CD4-positive, alpha-beta T cell treated with Interleukin-17A for 1 hour (primary cell): ENCODE measurements around the gene ETHE1.
A peak's percentile ranks its signal among the peaks of the same experiment; 100 is the strongest.

ENCODE experiments used
- DNase-seq: peaks from one replicate; pipeline ENCODE4 v3.0.0-alpha.2; 2020

Gene ETHE1, protein sequence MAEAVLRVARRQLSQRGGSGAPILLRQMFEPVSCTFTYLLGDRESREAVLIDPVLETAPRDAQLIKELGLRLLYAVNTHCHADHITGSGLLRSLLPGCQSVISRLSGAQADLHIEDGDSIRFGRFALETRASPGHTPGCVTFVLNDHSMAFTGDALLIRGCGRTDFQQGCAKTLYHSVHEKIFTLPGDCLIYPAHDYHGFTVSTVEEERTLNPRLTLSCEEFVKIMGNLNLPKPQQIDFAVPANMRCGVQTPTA

DNA sequence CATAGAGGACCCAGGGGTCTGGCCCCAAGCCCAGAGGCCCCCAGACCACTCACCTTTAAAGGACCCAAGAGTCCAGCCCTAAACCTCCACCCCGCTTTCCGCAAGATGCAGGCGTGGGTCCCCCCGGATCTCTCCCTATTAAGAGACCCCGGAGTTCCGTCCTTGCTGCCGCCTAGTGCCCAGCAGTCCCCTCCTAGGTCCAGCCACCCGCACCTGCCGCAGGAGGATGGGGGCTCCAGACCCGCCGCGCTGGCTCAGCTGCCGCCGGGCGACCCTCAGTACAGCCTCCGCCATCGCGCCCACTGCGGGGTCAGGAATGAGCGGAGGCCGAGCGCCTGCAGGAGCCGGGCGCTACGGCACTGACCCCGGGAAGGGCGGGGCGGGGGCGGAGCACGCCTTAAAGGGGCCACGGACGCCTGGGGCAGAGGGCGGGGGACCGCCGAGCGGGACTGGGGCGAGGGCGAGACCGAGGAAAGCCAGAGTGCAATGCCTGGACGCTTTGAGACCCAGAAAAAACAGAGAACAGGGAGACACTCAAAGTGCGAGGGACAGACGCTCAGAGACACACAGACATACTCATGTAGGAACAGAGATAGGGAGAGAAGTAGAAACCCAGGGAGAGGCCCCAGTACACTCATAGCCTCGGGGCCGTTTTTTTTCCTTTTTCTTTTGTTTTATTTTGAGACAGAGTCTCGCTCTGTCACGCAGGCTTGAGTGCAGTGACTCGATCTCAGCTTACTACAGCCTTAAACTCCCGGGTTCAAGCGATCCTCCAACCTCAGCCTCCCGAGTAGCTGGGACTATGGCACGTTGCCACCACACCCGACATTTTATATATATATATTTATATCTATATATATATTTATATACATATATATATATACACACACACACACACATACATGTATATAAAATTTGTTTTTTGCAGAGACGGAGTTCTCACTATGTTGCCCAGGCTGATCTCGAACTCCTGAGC, at the start of gene ETHE1:
ETHE1 (minus strand) TSS at position 318 of the 976 bp plus-strand sequence; CDS start at position 294, 24 bp downstream.
- DNase-seq, result peak; percentile 67

GRCh38 chr19:43575955-43576878, 49.2 kb upstream of the ETHE1 start:
- DNase-seq, result peak; percentile 22

DNA sequence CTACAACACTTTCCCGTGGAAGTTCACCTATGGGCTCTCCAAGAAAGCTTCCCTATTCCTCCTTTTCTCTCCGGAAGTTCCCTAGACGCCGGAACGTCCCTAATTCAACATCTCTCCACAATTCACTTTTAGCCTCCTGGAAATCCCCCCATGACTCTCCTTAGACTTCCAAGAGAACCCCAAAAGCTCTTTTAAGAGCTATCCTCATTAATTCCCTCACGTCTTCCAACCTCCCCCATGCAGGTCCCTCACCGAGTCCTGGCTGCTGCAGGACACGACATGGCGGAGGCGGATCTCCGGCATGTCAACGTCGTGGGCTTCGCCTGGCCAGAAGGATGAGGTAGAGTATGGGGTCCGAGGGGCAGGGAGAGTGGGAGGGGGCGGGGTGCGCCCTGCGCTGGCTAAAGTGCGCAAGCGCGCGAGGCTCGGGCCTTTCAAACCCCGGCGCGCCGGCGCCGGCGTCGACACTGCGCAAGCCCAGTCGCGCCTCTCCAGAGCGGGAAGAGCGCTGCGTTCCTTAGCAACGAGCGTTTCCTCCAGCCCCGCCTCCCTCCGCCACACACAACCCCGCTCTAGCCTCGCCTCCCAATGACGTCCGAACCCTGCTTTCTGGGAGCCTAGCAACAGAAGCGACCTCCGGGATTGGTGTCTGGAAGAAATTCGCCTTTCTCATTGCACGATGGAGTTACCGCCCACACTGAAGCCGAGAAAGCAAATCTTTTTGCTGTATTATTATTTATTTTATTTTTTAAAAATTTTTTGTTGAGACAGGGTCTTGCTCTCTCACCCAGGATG, 48.4 kb upstream of the ETHE1 start, which contains the start of the genes PINLYP and XRCC1:
PINLYP (plus strand) TSS at position 646 of the 795 bp plus-strand sequence. CDS start 1,391 bp downstream, outside the sequence.
XRCC1 (minus strand) TSS at position 372 of the 795 bp plus-strand sequence; CDS start at position 303, 69 bp downstream.
- peak; percentile 99 for DNase-seq

DNA sequence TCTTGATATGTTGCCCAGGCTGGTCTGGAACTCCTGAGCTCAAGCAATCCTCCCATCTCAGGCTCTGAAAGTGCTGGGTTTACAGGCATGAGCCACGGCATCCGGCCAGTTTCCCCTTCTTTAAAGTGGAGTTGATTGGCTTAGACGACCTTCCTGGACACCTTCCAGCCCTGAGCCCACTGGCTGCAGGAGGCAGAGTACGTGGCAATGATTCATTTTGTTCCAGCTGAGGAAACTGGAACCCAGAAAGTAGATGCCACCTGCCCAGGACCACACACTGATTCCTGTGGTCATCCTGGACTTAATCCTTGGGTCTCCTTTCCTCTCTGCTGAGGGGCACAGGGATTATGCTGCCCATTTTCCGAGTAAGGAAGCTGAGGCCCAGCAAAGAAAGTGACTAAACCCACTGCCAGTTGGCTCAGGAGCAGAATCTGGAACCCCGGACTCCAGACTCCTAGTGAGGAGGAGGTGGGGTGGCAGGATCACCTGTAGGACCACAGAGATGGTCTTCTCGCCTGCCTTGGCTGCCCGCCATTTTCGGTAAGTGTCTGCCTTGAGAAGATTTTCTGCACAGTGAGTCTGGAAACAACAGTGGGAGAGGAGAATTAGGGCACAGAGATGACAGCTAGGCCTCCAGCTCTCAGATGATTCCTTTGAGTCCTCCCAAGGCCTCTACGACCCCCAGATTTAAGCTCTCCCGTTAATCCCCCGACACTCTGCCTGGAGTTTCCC, 47.6 kb upstream of the ETHE1 start:
- no peak for DNase-seq

- DNase-seq, result no peak
These were observed 45.2 kb upstream of the ETHE1 start for GRCh38 chr19:43572171-43572588.

- DNase-seq, result no peak
These were observed 43.3 kb upstream of the ETHE1 start for GRCh38 chr19:43570174-43570791.

GRCh38 chr19:43569657-43570056, 42.7 kb upstream of the ETHE1 start:
- no peak for DNase-seq

DNA sequence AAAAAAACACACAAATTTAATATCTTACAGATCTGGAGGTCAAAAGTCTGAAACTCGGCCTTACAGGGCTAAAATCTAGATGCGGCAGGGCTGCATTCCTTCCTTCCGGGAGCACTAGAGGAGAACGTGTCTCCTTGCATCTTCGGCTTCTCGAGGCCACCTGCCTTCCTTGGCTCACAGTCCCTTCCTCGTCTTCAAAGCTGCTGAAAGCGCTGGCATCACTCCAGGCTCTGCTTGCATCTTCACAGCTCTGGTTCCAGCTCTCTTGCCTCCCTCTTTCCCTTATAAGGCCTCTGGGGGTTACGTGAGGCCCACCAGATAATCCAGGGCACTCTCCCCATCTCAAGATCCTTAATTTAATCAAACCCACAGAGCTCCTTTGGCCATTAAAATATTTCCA, 37.8 kb upstream of the ETHE1 start:
- no peak for DNase-seq

DNA sequence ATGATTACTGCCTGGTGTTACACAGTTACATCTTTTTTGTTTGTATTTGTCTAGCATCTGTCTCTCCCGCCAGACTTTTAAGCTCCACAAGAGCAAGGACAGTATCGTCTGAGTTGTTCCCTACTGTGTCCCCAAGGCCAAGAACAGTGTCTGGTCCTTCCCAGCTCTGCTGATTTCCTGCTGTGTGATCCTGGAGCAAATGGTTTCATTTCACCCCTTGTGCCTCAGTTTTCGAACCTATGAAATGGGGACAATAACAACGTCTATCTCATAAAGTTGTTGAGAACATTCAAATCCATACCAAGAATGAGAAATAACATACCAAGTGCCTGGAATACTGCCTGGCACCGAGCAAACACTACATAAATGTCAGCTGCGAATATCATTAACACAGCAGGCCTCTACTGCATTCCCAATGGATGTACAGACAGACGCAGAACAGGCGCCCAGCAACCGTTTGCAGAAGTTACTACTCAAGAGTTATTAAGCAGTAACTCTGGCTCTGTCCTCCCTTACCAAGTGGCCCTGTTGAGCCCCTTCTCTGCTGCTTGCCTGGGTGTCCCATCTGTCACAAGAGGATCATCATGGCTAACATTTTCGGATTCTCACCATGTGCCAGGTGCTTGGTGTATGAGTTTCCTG, 36.9 kb upstream of the ETHE1 start:
- DNase-seq, result no peak

- peak; percentile 94 for DNase-seq
These were observed 35.8 kb upstream of the ETHE1 start for GRCh38 chr19:43562698-43563241.

GRCh38 chr19:43562226-43562697, 35.3 kb upstream of the ETHE1 start:
- DNase-seq, result no peak

DNA sequence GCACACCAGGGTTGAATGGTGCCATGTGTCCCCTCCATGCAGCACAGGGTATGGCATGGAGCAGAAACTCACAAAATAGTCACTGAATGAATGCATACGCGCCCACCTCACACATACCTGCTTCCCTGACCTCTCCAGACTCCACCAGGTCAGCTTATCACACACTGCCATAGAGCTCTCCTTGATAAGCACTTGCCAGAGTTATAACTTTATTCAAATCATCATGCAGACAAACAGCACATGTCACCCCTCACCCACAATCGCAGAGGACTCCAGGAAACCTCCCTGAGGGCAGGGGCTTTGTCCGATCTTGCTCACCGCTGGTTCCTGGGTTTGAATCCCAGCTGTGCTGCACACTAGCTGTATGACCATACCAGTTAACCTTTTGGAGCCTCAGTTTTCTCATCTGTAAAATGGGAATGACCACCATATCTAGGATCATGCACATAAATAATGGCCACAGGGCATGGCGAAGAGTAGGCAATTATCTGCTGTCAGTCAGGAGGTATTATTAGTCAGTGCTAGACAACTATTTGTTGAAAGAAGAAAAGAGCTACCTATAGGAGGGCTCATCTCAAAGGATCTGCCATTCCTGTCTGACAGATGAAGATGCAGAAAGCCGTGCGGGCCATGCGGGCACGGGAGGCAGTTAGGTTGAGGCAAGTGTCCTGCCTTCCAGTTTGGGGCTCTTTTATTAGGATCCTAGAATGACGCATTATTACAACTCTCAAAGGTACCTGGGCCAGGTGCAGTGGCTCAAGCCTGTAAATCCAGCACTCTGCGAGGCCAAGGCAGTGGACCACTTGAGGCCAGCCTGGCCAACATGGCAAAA, 34.4 kb upstream of the ETHE1 start:
- no peak for DNase-seq

DNA sequence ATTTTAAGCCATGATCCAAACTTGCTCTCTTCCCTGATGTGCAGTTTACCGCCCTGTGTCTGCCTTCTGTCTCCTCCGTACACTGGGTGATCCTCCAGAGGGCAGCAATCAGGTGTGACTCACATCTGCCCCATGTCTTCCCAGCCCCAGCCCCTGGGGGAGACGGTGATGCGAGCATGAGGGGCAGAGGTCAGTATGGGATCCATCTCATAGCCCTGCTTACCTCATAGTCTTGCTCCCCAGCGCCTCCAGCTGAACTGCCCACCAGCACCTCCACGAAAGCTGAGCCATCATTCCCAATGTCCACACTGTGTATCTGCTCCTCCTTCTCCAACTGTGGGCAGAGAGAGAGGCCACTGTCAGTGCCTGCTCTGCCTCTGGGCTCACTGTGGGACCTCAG, 33.7 kb upstream of the ETHE1 start:
- no peak for DNase-seq

- peak; percentile 90 for DNase-seq
These were observed 28.3 kb upstream of the ETHE1 start for GRCh38 chr19:43555185-43555770.

DNA sequence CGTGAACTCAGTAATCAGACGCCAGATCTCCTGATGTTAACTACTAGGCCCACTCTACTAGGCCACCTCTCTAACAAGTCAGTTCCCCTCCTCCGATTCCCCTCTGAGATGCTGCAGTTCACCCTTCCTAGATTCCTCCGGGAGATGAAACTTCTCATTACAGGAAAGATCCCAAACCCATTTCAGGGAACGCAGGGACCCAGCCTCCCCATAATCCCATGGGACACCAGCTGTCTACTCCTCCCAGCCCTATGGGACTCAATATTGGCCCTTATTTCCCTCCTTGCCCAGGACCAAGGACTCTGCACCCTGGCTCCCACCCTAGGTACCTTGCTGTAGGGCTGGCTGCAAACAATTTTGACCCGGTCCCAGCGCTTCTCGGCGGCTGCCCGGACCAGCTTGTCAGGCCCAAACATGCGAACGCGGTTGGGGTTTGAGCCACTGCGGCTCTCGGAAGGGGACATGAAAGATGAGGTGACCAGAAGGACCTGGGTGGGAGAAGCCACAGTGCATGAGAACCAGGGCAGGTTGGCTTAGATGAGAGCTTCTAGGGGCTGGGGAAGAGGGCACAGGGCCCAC, 27.4 kb upstream of the ETHE1 start:
- DNase-seq, result no peak

DNA sequence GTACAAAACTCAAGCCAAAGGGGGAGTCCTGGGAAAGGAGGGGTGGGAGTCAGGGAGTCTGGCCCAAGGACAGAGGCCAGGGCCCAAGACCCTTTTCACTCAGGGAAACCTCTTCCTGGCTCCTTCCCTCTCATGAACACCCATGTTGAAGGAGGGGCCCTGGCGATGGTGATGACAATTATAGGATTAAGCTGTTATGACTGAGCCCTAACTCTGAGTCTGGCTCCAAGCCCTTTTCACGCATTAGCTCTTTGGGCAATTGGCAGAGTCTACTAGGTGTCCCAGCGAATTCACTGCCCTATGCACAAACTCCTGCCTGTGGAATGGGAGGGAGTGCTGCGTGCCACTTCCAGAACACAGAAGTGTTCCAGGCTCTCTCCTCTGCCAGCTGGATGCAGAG, 26.7 kb upstream of the ETHE1 start:
- DNase-seq, result no peak

DNA sequence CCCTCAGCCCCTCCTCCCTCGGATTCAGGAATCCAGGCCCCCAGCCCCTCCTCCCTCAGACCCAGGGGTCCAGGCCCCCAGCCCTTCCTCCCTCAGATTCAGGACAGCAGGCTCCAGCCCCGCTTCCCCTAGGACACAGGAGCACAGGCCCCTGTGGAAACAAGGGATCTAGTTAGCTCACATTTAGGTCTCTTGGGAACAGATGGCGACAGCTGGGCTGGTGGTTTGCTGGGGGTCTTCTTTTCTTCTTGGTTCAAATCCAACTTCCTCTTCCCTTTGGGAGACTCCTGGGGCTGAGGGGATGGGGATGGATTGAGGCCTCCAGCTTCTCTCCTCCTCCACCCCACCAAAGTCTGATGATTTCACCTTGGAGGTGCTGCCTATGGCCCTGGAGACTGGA, 25.6 kb upstream of the ETHE1 start:
- DNase-seq, result no peak

DNA sequence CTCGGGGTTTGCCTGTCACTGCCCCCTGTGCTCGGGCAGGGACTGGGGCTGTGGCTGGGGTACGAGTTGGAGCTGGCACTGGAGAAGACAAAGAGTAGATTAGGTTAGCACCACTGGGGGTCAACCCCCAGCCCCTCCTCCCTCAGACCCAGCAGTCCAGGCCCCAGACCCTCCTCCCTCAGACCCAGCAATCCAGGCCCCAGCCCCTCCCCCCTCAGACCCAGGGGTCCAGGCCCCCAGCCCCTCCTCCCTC, 25.1 kb upstream of the ETHE1 start:
- DNase-seq, result no peak
